GM06990 (cell line): ENCODE results near the gene TTC16.

ENCODE experiments used
- DNase-seq: peaks from one replicate; pipeline ENCODE4 v3.0.0-alpha.2; 2011; ENCODE audit not compliant: insufficient read length; ENCODE audit errors: extremely low read depth
- H3K27me3 ChIP-seq: replicated peaks from 2 replicates; pipeline ENCODE4 v1.6.0; 2011; ENCODE audit warnings: low read length; ENCODE audit not compliant: control insufficient read depth, insufficient read depth
- H3K36me3 ChIP-seq: 2 replicates; pipeline ENCODE4 v1.5.1; 2011; ENCODE audit warnings: low read length; ENCODE audit not compliant: control insufficient read depth, insufficient read depth
- H3K4me3 ChIP-seq: replicated peaks from 2 replicates; pipeline ENCODE4 v1.5.1; 2011; ENCODE audit warnings: low read depth, mild to moderate bottlenecking, control low read depth, low read length
- TF ChIP-seq, protein P1 (sequence below): IDR thresholded peaks from 2 replicates; pipeline ENCODE4 v1.5.1; 2011; ENCODE audit warnings: low read length, control low read depth, mild to moderate bottlenecking, inconsistent platforms; ENCODE audit not compliant: insufficient read depth, poor library complexity, severe bottlenecking

Gene TTC16

GRCh38 chr9:127729522-127730256, 13.8 kb downstream of the TTC16 start:
- Histone ChIP-seq H3K36me3 (peaks cover 2% of the 10 kb centered on the region; the same call in 1 of the 2 replicates), H3K27me3 (no peaks in the 10 kb centered on the region), H3K4me3 (no peak overlapping the region)
- TF ChIP-seq, protein P1, sequence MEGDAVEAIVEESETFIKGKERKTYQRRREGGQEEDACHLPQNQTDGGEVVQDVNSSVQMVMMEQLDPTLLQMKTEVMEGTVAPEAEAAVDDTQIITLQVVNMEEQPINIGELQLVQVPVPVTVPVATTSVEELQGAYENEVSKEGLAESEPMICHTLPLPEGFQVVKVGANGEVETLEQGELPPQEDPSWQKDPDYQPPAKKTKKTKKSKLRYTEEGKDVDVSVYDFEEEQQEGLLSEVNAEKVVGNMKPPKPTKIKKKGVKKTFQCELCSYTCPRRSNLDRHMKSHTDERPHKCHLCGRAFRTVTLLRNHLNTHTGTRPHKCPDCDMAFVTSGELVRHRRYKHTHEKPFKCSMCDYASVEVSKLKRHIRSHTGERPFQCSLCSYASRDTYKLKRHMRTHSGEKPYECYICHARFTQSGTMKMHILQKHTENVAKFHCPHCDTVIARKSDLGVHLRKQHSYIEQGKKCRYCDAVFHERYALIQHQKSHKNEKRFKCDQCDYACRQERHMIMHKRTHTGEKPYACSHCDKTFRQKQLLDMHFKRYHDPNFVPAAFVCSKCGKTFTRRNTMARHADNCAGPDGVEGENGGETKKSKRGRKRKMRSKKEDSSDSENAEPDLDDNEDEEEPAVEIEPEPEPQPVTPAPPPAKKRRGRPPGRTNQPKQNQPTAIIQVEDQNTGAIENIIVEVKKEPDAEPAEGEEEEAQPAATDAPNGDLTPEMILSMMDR = no peak
- no peak for DNase-seq

GRCh38 chr9:127730262-127730661, 14.4 kb downstream of the TTC16 start:
- Histone ChIP-seq H3K27me3 (no peaks in the 10 kb centered on the region), H3K4me3 (no peak overlapping the region), H3K36me3 (peaks cover 2% of the 10 kb centered on the region; the same call in 1 of the 2 replicates)
- TF ChIP-seq, protein P1 = no peak
- no peak for DNase-seq

DNA sequence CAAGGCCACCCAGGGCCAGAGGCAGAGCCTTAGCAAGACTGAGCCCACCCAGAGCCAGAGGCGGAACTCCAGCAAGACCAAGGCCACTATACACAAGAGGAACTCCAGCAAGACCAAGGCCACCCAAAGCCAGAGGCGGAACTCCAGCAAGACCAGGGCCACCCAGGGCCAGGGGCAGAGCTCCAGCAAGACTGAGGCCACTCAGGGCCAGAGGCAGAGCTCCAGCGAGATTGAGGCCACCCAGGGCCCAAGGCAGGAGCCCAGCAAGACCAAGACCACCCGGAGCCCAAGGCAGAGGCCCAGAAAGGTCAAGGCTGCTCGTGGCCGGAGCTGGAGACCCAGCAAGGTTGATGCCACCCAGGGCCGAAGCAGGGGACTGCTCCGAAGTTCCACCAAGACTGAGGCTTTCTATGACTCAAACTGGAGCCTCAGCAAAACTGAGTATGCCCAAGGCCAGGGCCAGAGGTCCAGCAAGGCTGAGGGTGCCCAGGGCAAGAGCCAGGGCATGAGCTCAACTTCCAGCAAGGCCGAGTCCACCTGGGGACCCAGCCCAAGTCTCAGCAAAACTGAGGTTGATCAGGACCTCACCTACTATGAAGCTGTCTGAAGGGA, 15.0 kb downstream of the TTC16 start:
- Histone ChIP-seq H3K27me3 (no peaks in the 10 kb centered on the region), H3K4me3 (no peak overlapping the region), H3K36me3 (peaks cover 2% of the 10 kb centered on the region; the same call in 1 of the 2 replicates)
- TF ChIP-seq, protein P1 = no peak
- DNase-seq = no peak

DNA sequence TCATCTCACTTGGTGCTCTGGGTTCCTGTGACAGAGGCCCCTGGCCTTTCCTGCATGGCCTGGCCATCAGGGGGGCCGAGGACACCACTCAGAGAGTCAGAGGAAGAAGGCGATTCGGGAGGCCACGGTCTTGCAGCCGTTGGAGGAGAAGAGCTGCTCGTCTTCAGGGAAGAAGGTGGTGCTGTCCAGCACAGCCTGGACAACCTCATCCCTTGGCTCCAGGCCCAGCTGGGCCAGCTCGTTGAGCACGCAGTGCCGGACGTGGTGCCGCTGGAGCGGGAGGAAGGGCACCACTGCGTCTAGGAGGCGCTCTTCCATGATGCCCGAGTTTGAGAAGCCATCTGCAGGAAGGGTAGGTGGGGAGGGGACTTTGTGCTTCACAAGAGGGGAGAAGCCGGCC, 16.1 kb downstream of the TTC16 start:
- no peak overlapping the region for H3K4me3 ChIP-seq
- TF ChIP-seq, protein P1 = no peak
- peaks cover 2% of the 10 kb centered on the region; the same call in 1 of the 2 replicates for H3K36me3 ChIP-seq
- no peaks in the 10 kb centered on the region for H3K27me3 ChIP-seq
- no peak for DNase-seq

DNA sequence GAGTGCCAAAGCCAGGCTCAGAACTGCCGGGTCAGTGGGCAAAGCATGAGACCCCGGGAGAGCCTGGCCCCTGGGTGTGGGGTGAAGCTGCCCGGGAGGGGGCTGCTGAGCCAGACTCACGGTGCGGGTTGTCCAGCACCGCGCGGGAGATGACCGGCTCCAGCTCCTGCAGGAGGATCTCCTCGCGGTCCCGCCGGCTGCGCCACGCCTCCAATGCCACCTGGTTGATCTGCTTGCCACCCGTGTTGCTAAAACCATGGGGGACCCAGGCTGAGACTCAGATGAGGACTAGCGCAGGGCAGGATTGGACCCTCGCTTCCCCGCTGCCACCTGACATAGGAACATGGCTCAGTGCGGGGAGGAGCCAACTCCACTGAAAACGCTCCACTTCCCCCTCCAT, 16.6 kb downstream of the TTC16 start:
- H3K27me3 ChIP-seq = no peaks in the 10 kb centered on the region
- TF ChIP-seq, protein P1 = no peak
- DNase-seq = no peak
- H3K4me3 ChIP-seq = no peak overlapping the region
- H3K36me3 ChIP-seq = peaks cover 2% of the 10 kb centered on the region; the same call in 1 of the 2 replicates
